Gastrocnemius medialis (tissue), 4 donors: ENCODE measurements around the gene NTM. TPM values are rescaled to one million over a fixed set of nuclear protein-coding genes. Genes with fewer than 3 reads are reported as not detected.
"Not testable (repeated sequence)": the region's sequence is repeated elsewhere in the genome, so short reads cannot be mapped to it uniquely, and the experiment has no call there.

Experiments used
- ATAC-seq, 2 donors: fragments of 150-250 bp; one replicate each; pipeline ENCODE4 v1.9.1; 2016
- DNase-seq, 2 donors: peaks; one replicate each; pipeline ENCODE4 v3.0.0-alpha.2; 2019
- H3K27ac ChIP-seq, 4 donors: fragments of 200-600 bp; sonication (generic); 1 replicate in 1 of 4; 2 replicates in 3 of 4; pipeline ENCODE4 v1.5.1; 2016 to 2018; ENCODE audit warnings: mild to moderate bottlenecking in 2 of 4, moderate library complexity in 1 of 4
- H3K27me3 ChIP-seq, 3 donors: fragments of 200-600 bp; sonication (generic) in 2 of 3; 1 replicate in 1 of 3; 2 replicates in 2 of 3; pipeline versions ENCODE4 v1.5.1 to v1.6.0; 2016 to 2019; ENCODE audit warnings: mild to moderate bottlenecking in 1 of 3, moderate library complexity in 1 of 3
- H3K36me3 ChIP-seq, 2 donors: fragments of 200-600 bp; sonication (generic) in 1 of 2; one replicate each; pipeline ENCODE4 v1.5.1; 2017 to 2018
- H3K4me1 ChIP-seq, 2 donors: fragments of 200-600 bp; sonication (generic) in 1 of 2; one replicate each; pipeline ENCODE4 v1.5.1; 2016 to 2017; ENCODE audit warnings: mild to moderate bottlenecking in 2 of 2
- H3K4me3 ChIP-seq, 4 donors: fragments of 200-600 bp; sonication (generic) in 3 of 4; 1 replicate in 1 of 4; 2 replicates in 3 of 4; pipeline ENCODE4 v1.5.1; 2016 to 2019; ENCODE audit warnings: mild to moderate bottlenecking in 2 of 4
- H3K9me3 ChIP-seq, 3 donors: fragments of 200-600 bp; sonication (generic) in 2 of 3; 1 replicate in 1 of 3; 2 replicates in 2 of 3; pipeline ENCODE4 v1.5.1; 2016 to 2019
- POLR2A ChIP-seq, 2 donors: fragments of 450-650 bp; IDR thresholded peaks; one replicate each; pipeline ENCODE4 v1.6.1; 2017; ENCODE audit warnings: antibody characterized with exemption in 2 of 2, mild to moderate bottlenecking in 2 of 2, moderate library complexity in 2 of 2
- in situ Hi-C, 4 donors: fragments of 200-750 bp; cut with MboI; loops; one replicate each; pipeline versions ENCODE4 v1.15.0 to v1.8.0; 2017; ENCODE audit warnings: low sequenced_read_pairs in 4 of 4
- intact Hi-C: fragments of 100-400 bp; cut with DNase I; formaldehyde crosslinking; loops from one replicate; pipeline ENCODE4 v1.15.1; 2023; ENCODE audit warnings: low total_unique reads
- total RNA-seq, 4 donors: library from RNA; depleted of rRNA; stranded (reverse); fragments of >200 nt; gene quantifications; one replicate each; pipeline versions ENCODE4 v1.1.0 to v1.2.3, GENCODE V29; 2016
- TF ChIP-seq, protein P1 (sequence below), 5 experiments: fragments of 450-650 bp in 3 of 5; fragments of 200-600 bp in 2 of 5; sonication (generic) in 2 of 5; IDR thresholded peaks in 4 of 5; conservative IDR thresholded peaks in 1 of 5; 1 replicate in 4 of 5; 2 replicates in 1 of 5; pipeline ENCODE4 v1.5.1; 2016 to 2019; ENCODE audit warnings: antibody characterized with exemption in 5 of 5, mild to moderate bottlenecking in 3 of 5, moderate library complexity in 3 of 5

The NTM gene
- total RNA-seq, 4 donors from 2014 or later, result 0.69 TPM; not detected in 3

GRCh38 chr11:132064987-132065620 lies 694.7 kb downstream of the NTM start:
- H3K9me3 ChIP-seq, result no peaks in the 10 kb centered on the region
- no peak overlapping the region for H3K27ac ChIP-seq
- in situ Hi-C loops (no loop called here), intact Hi-C loops (no loop called here)
- H3K36me3 ChIP-seq, result no peaks in the 10 kb centered on the region
- DNase-seq (no peak), ATAC-seq (no peak)
- no peaks in the 10 kb centered on the region for H3K27me3 ChIP-seq
- H3K4me1 ChIP-seq, result no peaks in the 10 kb centered on the region
- no peak overlapping the region for H3K4me3 ChIP-seq
- TF ChIP-seq POLR2A (IDR thresholded peaks at IDR 0.05), result no peak
- TF ChIP-seq, protein P1, sequence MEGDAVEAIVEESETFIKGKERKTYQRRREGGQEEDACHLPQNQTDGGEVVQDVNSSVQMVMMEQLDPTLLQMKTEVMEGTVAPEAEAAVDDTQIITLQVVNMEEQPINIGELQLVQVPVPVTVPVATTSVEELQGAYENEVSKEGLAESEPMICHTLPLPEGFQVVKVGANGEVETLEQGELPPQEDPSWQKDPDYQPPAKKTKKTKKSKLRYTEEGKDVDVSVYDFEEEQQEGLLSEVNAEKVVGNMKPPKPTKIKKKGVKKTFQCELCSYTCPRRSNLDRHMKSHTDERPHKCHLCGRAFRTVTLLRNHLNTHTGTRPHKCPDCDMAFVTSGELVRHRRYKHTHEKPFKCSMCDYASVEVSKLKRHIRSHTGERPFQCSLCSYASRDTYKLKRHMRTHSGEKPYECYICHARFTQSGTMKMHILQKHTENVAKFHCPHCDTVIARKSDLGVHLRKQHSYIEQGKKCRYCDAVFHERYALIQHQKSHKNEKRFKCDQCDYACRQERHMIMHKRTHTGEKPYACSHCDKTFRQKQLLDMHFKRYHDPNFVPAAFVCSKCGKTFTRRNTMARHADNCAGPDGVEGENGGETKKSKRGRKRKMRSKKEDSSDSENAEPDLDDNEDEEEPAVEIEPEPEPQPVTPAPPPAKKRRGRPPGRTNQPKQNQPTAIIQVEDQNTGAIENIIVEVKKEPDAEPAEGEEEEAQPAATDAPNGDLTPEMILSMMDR (IDR thresholded peaks at IDR 0.05 in 4 of 5, conservative IDR thresholded peaks at IDR 0.05 in 1 of 5), result no peak

- TF ChIP-seq POLR2A (IDR thresholded peaks at IDR 0.05), result no peak
- TF ChIP-seq, protein P1 (IDR thresholded peaks at IDR 0.05 in 4 of 5, conservative IDR thresholded peaks at IDR 0.05 in 1 of 5), result no peak
- no peak overlapping the region for H3K27ac ChIP-seq
- H3K36me3 ChIP-seq, result no peaks in the 10 kb centered on the region
- in situ Hi-C loops (no loop called here), intact Hi-C loops (no loop called here)
- H3K9me3 ChIP-seq, result no peaks in the 10 kb centered on the region
- DNase-seq, result no peak
- no peak overlapping the region for H3K4me3 ChIP-seq
- H3K27me3 ChIP-seq, result no peaks in the 10 kb centered on the region
- no peak for ATAC-seq
- H3K4me1 ChIP-seq, result no peaks in the 10 kb centered on the region
Observed at GRCh38 chr11:132068556-132068955, 698.1 kb downstream of the NTM start.

DNA sequence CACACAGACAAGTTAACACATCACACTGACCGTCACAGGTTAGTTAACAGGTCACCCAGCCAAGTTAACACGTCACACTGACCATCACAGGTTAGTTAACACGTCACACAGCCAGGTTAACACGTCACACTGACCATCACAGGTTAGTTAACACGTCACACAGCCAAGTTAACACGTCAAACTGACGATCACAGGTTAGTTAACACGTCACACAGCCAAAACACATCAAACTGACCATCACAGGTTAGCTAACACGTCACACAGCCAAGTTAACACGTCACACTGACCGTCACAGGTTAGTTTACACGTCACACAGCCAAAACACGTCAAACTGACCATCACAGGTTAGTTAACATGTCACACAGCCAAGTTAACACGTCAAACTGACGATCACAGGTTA lies 699.2 kb downstream of the NTM start:
- ATAC-seq, H3K27ac ChIP-seq, in situ Hi-C loops, H3K4me1 ChIP-seq, H3K27me3 ChIP-seq, DNase-seq, H3K9me3 ChIP-seq, intact Hi-C loops, H3K4me3 ChIP-seq, H3K36me3 ChIP-seq: not testable (repeated sequence)

DNA sequence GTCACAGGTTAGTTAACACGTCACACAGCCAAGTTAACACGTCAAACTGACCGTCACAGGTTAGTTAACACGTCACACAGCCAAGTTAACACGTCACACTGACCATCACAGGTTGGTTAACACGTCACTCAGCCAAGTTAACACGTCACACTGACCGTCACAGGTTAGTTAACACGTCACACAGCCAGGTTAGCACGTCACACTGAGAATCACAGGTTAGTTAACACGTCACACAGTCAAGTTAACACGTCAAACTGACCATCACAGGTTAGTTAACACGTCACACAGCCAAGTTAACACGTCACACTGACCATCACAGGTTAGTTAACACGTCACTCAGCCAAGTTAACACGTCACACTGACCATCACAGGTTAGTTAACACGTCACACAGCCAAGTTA lies 700.5 kb downstream of the NTM start:
- DNase-seq, H3K36me3 ChIP-seq, H3K27ac ChIP-seq, in situ Hi-C loops, H3K4me1 ChIP-seq, H3K27me3 ChIP-seq, intact Hi-C loops, H3K9me3 ChIP-seq, ATAC-seq, H3K4me3 ChIP-seq: not testable (repeated sequence)

- no peak overlapping the region for H3K4me3 ChIP-seq
- TF ChIP-seq, protein P1 (IDR thresholded peaks at IDR 0.05 in 4 of 5, conservative IDR thresholded peaks at IDR 0.05 in 1 of 5), result no peak
- TF ChIP-seq POLR2A (IDR thresholded peaks at IDR 0.05), result no peak
- DNase-seq, result no peak
- in situ Hi-C loops (no loop called here), intact Hi-C loops (no loop called here)
- peak in 1 of 2 donors; percentile 33 for ATAC-seq
- no peak overlapping the region for H3K27ac ChIP-seq
- no peaks in the 10 kb centered on the region for H3K36me3 ChIP-seq
- no peaks in the 10 kb centered on the region for H3K27me3 ChIP-seq
- H3K9me3 ChIP-seq, result no peaks in the 10 kb centered on the region
- H3K4me1 ChIP-seq, result no peaks in the 10 kb centered on the region
Observed at GRCh38 chr11:132072044-132072857, 701.8 kb downstream of the NTM start.
